SK-N-SH (cell line): ENCODE results near the gene RASAL2. TPM values are rescaled to one million over a fixed set of nuclear protein-coding genes. Genes with fewer than 3 reads are reported as not detected.

Experiments used
- CTCF ChIA-PET: fragments of 300-600, 350-600 bp; formaldehyde crosslinking; extraction: SDS; loops from one replicate; lab custom pipeline; 2021; lab: Yijun Ruan, JAX
- POLR2A ChIA-PET: fragments of 350-600 bp; sonication (Branson Sonifier 250); formaldehyde crosslinking; extraction: SDS; loops from one replicate; lab custom pipeline; 2020; ENCODE audit warnings: antibody characterized with exemption, inconsistent platforms; lab: Yijun Ruan, JAX
- DNase-seq: peaks from one replicate; pipeline ENCODE4 v3.0.0; 2012
- H2AFZ ChIP-seq: fragments of 200-600 bp; sonication (generic); 2 replicates; pipeline ENCODE4 v1.8.1; 2016; ENCODE audit warnings: antibody characterized with exemption, mild to moderate bottlenecking, low read depth
- H3F3A ChIP-seq: fragments of 200-600 bp; sonication (generic); replicated peaks from 2 replicates; pipeline ENCODE3; 2016; ENCODE audit warnings: antibody characterized with exemption, mild to moderate bottlenecking; ENCODE audit not compliant: insufficient read depth
- H3K27ac ChIP-seq, 2 experiments: fragments of 200-500 bp in 1 of 2; fragments of 200-600 bp in 1 of 2; sonication (Bioruptor generic) in 1 of 2; sonication (generic), shearing (Covaris generic) in 1 of 2; 2 replicates each; pipeline versions ENCODE4 v1.5.1 to v1.6.1; 2014 to 2016; ENCODE audit warnings: low read depth in 2 of 2, inconsistent platforms in 1 of 2, low read length in 1 of 2, mild to moderate bottlenecking in 1 of 2, mixed read lengths in 1 of 2
- H3K27me3 ChIP-seq: fragments of 200-600 bp; sonication (generic), shearing (Covaris generic); 2 replicates; pipeline ENCODE4 v1.6.1; 2016; ENCODE audit warnings: mixed run types; ENCODE audit not compliant: insufficient read depth
- H3K36me3 ChIP-seq, 2 experiments: fragments of 200-500 bp in 1 of 2; fragments of 200-600 bp in 1 of 2; sonication (Bioruptor generic) in 1 of 2; sonication (generic) in 1 of 2; replicated peaks in 1 of 2; 2 replicates each; pipeline versions ENCODE3 to v1.5.1; 2014 to 2016; ENCODE audit warnings: low read length in 1 of 2, mild to moderate bottlenecking in 1 of 2; ENCODE audit not compliant: insufficient read depth in 2 of 2, control insufficient read depth in 1 of 2
- H3K4me1 ChIP-seq, 2 experiments: fragments of 200-500 bp in 1 of 2; fragments of 200-600 bp in 1 of 2; sonication (Bioruptor generic) in 1 of 2; sonication (generic), shearing (Covaris generic) in 1 of 2; 2 replicates each; pipeline versions ENCODE4 v1.5.1 to v1.6.1; 2014 to 2016; ENCODE audit warnings: low read depth in 1 of 2, low read length in 1 of 2, mixed run types in 1 of 2; ENCODE audit not compliant: insufficient read depth in 2 of 2, control insufficient read depth in 1 of 2
- H3K4me2 ChIP-seq: fragments of 200-600 bp; sonication (generic), shearing (Covaris generic); 2 replicates; pipeline ENCODE4 v1.6.1; 2017; ENCODE audit warnings: mixed run types
- H3K4me3 ChIP-seq, 2 experiments: fragments of 200-500 bp in 1 of 2; fragments of 200-600 bp in 1 of 2; sonication (Bioruptor generic) in 1 of 2; sonication (generic), shearing (Covaris generic) in 1 of 2; 2 replicates each; pipeline versions ENCODE4 v1.5.1 to v1.8.1; 2014 to 2016; ENCODE audit warnings: low read depth in 2 of 2, inconsistent platforms in 1 of 2, low read length in 1 of 2, mild to moderate bottlenecking in 1 of 2, mixed read lengths in 1 of 2, moderate library complexity in 1 of 2
- H3K79me2 ChIP-seq: fragments of 200-600 bp; sonication (generic); 2 replicates; pipeline ENCODE4 v1.8.1; 2017; ENCODE audit warnings: mild to moderate bottlenecking; ENCODE audit not compliant: insufficient read depth
- H3K9ac ChIP-seq: fragments of 200-600 bp; sonication (generic); 2 replicates; pipeline ENCODE4 v1.6.1; 2017; ENCODE audit warnings: mixed run types
- H3K9me2 ChIP-seq: fragments of 200-600 bp; sonication (generic); 2 replicates; pipeline ENCODE4 v1.6.1; 2017; ENCODE audit warnings: mixed run types
- H3K9me3 ChIP-seq: fragments of 200-600 bp; sonication (generic); 2 replicates; pipeline ENCODE4 v1.6.1; 2017; ENCODE audit warnings: mixed run types, mild to moderate bottlenecking, moderate library complexity
- H4K20me1 ChIP-seq: fragments of 200-600 bp; sonication (generic); 2 replicates; pipeline ENCODE4 v1.6.1; 2017; ENCODE audit warnings: mild to moderate bottlenecking, mixed run types; ENCODE audit not compliant: insufficient read depth
- CHD2 ChIP-seq: fragments of 150-350 bp; IDR thresholded peaks from 2 replicates; pipeline ENCODE4 v1.6.1; 2018; ENCODE audit warnings: low read length; ENCODE audit not compliant: partially characterized antibody
- EZH2phosphoT487 ChIP-seq: fragments of 200-600 bp; sonication (generic); IDR thresholded peaks from 2 replicates; pipeline ENCODE4 v1.6.1; 2017; ENCODE audit warnings: low read depth, mixed run types, mild to moderate bottlenecking, antibody characterized with exemption, moderate library complexity, borderline replicate concordance
- GABPA ChIP-seq: IDR thresholded peaks from 2 replicates; pipeline ENCODE4 v1.4.0; 2012; ENCODE audit warnings: low read depth, mild to moderate bottlenecking
- NFIC ChIP-seq: IDR thresholded peaks from 2 replicates; pipeline ENCODE4 v1.4.0; 2012; ENCODE audit warnings: borderline replicate concordance
- PBX3 ChIP-seq: IDR thresholded peaks from 2 replicates; pipeline ENCODE4; 2012
- POLR2AphosphoS5 ChIP-seq: IDR thresholded peaks from 2 replicates; pipeline ENCODE4 v1.6.1; 2012; ENCODE audit warnings: low read depth, low read length
- RAD21 ChIP-seq: IDR thresholded peaks from 2 replicates; pipeline ENCODE4 v1.6.1; 2012; ENCODE audit warnings: mild to moderate bottlenecking, low read length
- WGBS: methylation state at CpG from one replicate; pipeline ENCODE4 v1.1.6; 2017; ENCODE audit warnings: low lambda C conversion rate; 5-methylcytosine and 5-hydroxymethylcytosine counted together
- polyA plus RNA-seq, 3 experiments: library from polyadenylated mRNA; depleted of rRNA; stranded (reverse); fragments of >200 nt; gene quantifications; 2 replicates each; pipeline ENCODE4 v1.2.3, GENCODE V29; 2012
- TF ChIP-seq, protein P1 (sequence below): fragments of 200-600 bp; sonication (generic); IDR thresholded peaks from 2 replicates; pipeline ENCODE4 v1.6.1; 2017; ENCODE audit warnings: antibody characterized with exemption, mild to moderate bottlenecking, moderate library complexity
- TF ChIP-seq, protein P2 (sequence below): fragments of 150-350 bp; IDR thresholded peaks from 2 replicates; pipeline ENCODE4 v1.6.1; 2016; ENCODE audit warnings: mild to moderate bottlenecking, low read depth, low read length

RASAL2 gene
- polyA plus RNA-seq, 1 of the 3 experiments (the other 2 are of a cell fraction): 6.9 TPM

- Histone ChIP-seq H4K20me1 (no peaks in the 10 kb centered on the region), H3K9me3 (no peaks in the 10 kb centered on the region), H3K9me2 (no peaks in the 10 kb centered on the region), H3K4me1 (peaks cover 0 to 2% of the 10 kb centered on the region in 2 experiments; a peak in 1 of 4 replicates), H3K9ac (no peak overlapping the region), H3K4me3 (no peak overlapping the region), H3K79me2 (no peaks in the 10 kb centered on the region), H3F3A (no peaks in the 10 kb centered on the region), H3K36me3 (no peaks in the 10 kb centered on the region), H3K27ac (no peak overlapping the region), H3K4me2 (no peak overlapping the region), H2AFZ (no peak overlapping the region), H3K27me3 (no peaks in the 10 kb centered on the region)
- TF ChIP-seq, protein P1, sequence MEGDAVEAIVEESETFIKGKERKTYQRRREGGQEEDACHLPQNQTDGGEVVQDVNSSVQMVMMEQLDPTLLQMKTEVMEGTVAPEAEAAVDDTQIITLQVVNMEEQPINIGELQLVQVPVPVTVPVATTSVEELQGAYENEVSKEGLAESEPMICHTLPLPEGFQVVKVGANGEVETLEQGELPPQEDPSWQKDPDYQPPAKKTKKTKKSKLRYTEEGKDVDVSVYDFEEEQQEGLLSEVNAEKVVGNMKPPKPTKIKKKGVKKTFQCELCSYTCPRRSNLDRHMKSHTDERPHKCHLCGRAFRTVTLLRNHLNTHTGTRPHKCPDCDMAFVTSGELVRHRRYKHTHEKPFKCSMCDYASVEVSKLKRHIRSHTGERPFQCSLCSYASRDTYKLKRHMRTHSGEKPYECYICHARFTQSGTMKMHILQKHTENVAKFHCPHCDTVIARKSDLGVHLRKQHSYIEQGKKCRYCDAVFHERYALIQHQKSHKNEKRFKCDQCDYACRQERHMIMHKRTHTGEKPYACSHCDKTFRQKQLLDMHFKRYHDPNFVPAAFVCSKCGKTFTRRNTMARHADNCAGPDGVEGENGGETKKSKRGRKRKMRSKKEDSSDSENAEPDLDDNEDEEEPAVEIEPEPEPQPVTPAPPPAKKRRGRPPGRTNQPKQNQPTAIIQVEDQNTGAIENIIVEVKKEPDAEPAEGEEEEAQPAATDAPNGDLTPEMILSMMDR: peak; percentile 13; the same call in 1 of the 2 replicates
- no peak for TF ChIP-seq EZH2phosphoT487
- DNase-seq: no peak
- 84% methylated on average over 11 of the region's 14 CpGs for WGBS
- CTCF ChIA-PET: interaction anchor here (0.7 to 1.6 kb wide), 4 partner anchors 10 to 489 kb away, joined by 3 to 7 read pairs (median 4); no protein-coding TSS in a partner anchor
- POLR2A ChIA-PET: no interaction called here
Observed at GRCh38 chr1:178513278-178513983, 419.5 kb downstream of the RASAL2 start.

DNA sequence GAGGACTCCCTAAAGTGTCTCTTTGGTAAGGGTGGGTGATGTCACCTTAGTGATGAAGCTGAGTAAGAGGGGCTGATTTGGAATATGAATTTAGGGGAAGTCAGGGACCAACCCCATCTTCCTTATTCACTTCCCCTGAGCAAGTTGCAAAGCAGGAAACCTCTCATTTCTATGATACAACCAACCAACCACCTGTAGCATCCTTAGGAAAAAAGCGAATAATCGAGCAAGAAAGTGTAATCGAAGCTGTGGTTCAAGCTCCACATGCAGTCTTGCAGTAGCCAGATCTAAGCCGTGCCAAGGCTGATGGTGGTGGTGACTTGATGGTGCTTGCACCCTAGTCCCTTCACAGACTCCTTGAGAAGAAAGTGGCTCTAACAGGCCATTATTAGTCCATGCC, 422.2 kb downstream of the RASAL2 start:
- POLR2A ChIA-PET: no interaction called here
- no peak overlapping the region for H3K9ac ChIP-seq
- H3K36me3 ChIP-seq: no peaks in the 10 kb centered on the region
- H3K9me2 ChIP-seq: no peaks in the 10 kb centered on the region
- no peaks in the 10 kb centered on the region for H3K27me3 ChIP-seq
- H3K4me1 ChIP-seq: peaks cover 0 to 2% of the 10 kb centered on the region in 2 experiments; a peak in 1 of 4 replicates
- CTCF ChIA-PET: interaction anchor here (0.6 to 3.1 kb wide), 6 partner anchors 15 to 1129 kb away, joined by 3 to 15 read pairs (median 4); no protein-coding TSS in a partner anchor
- H3F3A ChIP-seq: no peaks in the 10 kb centered on the region
- no peak overlapping the region for H3K27ac ChIP-seq
- TF ChIP-seq, protein P2, sequence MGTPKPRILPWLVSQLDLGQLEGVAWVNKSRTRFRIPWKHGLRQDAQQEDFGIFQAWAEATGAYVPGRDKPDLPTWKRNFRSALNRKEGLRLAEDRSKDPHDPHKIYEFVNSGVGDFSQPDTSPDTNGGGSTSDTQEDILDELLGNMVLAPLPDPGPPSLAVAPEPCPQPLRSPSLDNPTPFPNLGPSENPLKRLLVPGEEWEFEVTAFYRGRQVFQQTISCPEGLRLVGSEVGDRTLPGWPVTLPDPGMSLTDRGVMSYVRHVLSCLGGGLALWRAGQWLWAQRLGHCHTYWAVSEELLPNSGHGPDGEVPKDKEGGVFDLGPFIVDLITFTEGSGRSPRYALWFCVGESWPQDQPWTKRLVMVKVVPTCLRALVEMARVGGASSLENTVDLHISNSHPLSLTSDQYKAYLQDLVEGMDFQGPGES: no peak
- no peak for TF ChIP-seq NFIC
- no peak for TF ChIP-seq PBX3
- no peak for TF ChIP-seq GABPA
- TF ChIP-seq CHD2: no peak
- TF ChIP-seq POLR2AphosphoS5: no peak
- TF ChIP-seq RAD21: no peak
- no peak for TF ChIP-seq EZH2phosphoT487
- no peak overlapping the region for H2AFZ ChIP-seq
- no peaks in the 10 kb centered on the region for H4K20me1 ChIP-seq
- H3K79me2 ChIP-seq: no peaks in the 10 kb centered on the region
- 86% methylated on average over 4 of the region's 4 CpGs for WGBS
- H3K4me3 ChIP-seq: no peak overlapping the region
- DNase-seq: no peak
- H3K9me3 ChIP-seq: no peaks in the 10 kb centered on the region
- H3K4me2 ChIP-seq: no peak overlapping the region
